A549 (cell line): ENCODE data around the gene B3GNT3. TPM values are rescaled to one million over a fixed set of nuclear protein-coding genes. Genes with fewer than 3 reads are reported as not detected.

Experiments
- ATAC-seq, 2 experiments: fragments of 200-7000 bp in 1 of 2; fragments of >200 bp in 1 of 2; cut with Nextera tagmentation in 1 of 2; cut with Tn5 transposase in 1 of 2; 3 replicates each; pipeline versions ENCODE4 v1.8.0 to v1.9.1; 2018 to 2020; ENCODE audit warnings: mild to moderate bottlenecking in 1 of 2, moderate library complexity in 1 of 2
- CTCF ChIA-PET: fragments of 300-600 bp; sonication (Branson Sonifier 250); formaldehyde crosslinking; extraction: SDS; loops from one replicate; lab custom pipeline; 2021; ENCODE audit warnings: antibody characterized with exemption, inconsistent platforms; lab: Yijun Ruan, JAX
- POLR2A ChIA-PET: fragments of 350-600 bp; formaldehyde crosslinking; extraction: SDS; loops from one replicate; lab custom pipeline; 2021; ENCODE audit warnings: antibody characterized with exemption, inconsistent platforms; lab: Yijun Ruan, JAX
- DNase-seq, 2 experiments: peaks; one replicate each; pipeline versions ENCODE4 v3.0.0 to v3.0.0-alpha.2; 2011 to 2016; ENCODE audit warnings: low read depth in 1 of 2, low spot score in 1 of 2
- FAIRE-seq: peaks from 2 replicates; lab custom pipeline; 2011; peaks lifted over from hg19 to GRCh38; lab: Jason Lieb, UNC
- H3K27ac ChIP-seq, 2 experiments: fragments of >200 bp; sonication (Bioruptor Twin); formaldehyde crosslinking; 3 replicates each; pipeline ENCODE4 v1.5.1; 2016 to 2017
- H3K4me1 ChIP-seq: fragments of >200 bp; sonication (Bioruptor Twin); formaldehyde crosslinking; 3 replicates; pipeline ENCODE4 v1.6.1; 2016
- H3K4me2 ChIP-seq: fragments of >200 bp; sonication (Bioruptor Twin); formaldehyde crosslinking; 3 replicates; pipeline ENCODE4 v1.6.1; 2016
- H3K4me3 ChIP-seq: fragments of >200 bp; sonication (Bioruptor Twin); formaldehyde crosslinking; 3 replicates; pipeline ENCODE4 v1.5.1; 2016
- H3K9me3 ChIP-seq: fragments of >200 bp; sonication (Bioruptor Twin); formaldehyde crosslinking; 3 replicates; pipeline ENCODE4 v1.6.1; 2016
- ATOH8 ChIP-seq: fragments of 250-450 bp; sonication (Bioruptor Pico); IDR thresholded peaks from 2 replicates; pipeline ENCODE4 v1.5.0; 2020; ENCODE audit warnings: low read depth, mild to moderate bottlenecking, moderate library complexity
- BCL3 ChIP-seq: fragments of >200 bp; sonication (Bioruptor Twin); formaldehyde crosslinking; IDR thresholded peaks from 3 replicates; pipeline ENCODE4 v1.6.1; 2016
- BHLHE40 ChIP-seq: IDR thresholded peaks from 2 replicates; pipeline ENCODE4 v1.6.1; 2012; ENCODE audit warnings: low read depth, low read length, inconsistent platforms
- CBX8 ChIP-seq: fragments of 200-600 bp; sonication (generic); IDR thresholded peaks from 2 replicates; pipeline ENCODE4 v1.6.1; 2016
- CHD2 ChIP-seq: fragments of 150-350 bp; IDR thresholded peaks from 2 replicates; pipeline ENCODE4 v1.6.1; 2014; ENCODE audit warnings: low read length; ENCODE audit not compliant: partially characterized antibody
- EHMT2 ChIP-seq: fragments of 200-600 bp; sonication (generic); IDR thresholded peaks from 2 replicates; pipeline ENCODE4 v1.6.1; 2016; ENCODE audit warnings: antibody characterized with exemption, low read depth, mild to moderate bottlenecking, moderate library complexity
- FOSB ChIP-seq: fragments of 250-450 bp; sonication (Bioruptor Pico); IDR thresholded peaks from 2 replicates; pipeline ENCODE4 v1.5.0; 2020; ENCODE audit warnings: mild to moderate bottlenecking, moderate library complexity
- FOXS1 ChIP-seq: fragments of 250-450 bp; sonication (Bioruptor Pico); IDR thresholded peaks from 2 replicates; pipeline ENCODE4 v1.5.0; 2020; ENCODE audit warnings: mild to moderate bottlenecking, moderate library complexity
- HES2 ChIP-seq: fragments of >200 bp; sonication (Bioruptor Twin); formaldehyde crosslinking; IDR thresholded peaks from 2 replicates; pipeline ENCODE4 v1.6.1; 2016
- HMGXB4 ChIP-seq: fragments of 250-450 bp; sonication (Bioruptor Pico); IDR thresholded peaks from 2 replicates; pipeline ENCODE4 v1.5.0; 2021; ENCODE audit warnings: mild to moderate bottlenecking, moderate library complexity, borderline replicate concordance
- HOXA7 ChIP-seq: fragments of 250-450 bp; sonication (Bioruptor Pico); IDR thresholded peaks from 2 replicates; pipeline ENCODE4 v1.5.0; 2020; ENCODE audit warnings: mild to moderate bottlenecking, moderate library complexity
- KDM1A ChIP-seq: fragments of 200-600 bp; sonication (generic); IDR thresholded peaks from 2 replicates; pipeline ENCODE4 v1.6.1; 2016; ENCODE audit warnings: low read depth, mild to moderate bottlenecking
- MAFK ChIP-seq: fragments of 450-650 bp; IDR thresholded peaks from 2 replicates; pipeline ENCODE4 v1.6.1; 2014; ENCODE audit not compliant: partially characterized antibody
- NR3C1 ChIP-seq: fragments of >200 bp; sonication (Bioruptor Twin); formaldehyde crosslinking; IDR thresholded peaks from 3 replicates; pipeline ENCODE4 v1.6.1; 2017
- RARB ChIP-seq: fragments of 250-450 bp; sonication (Bioruptor Pico); IDR thresholded peaks from 2 replicates; pipeline ENCODE4 v1.8.0; 2021; ENCODE audit warnings: mild to moderate bottlenecking, moderate library complexity
- RFX5 ChIP-seq: fragments of 450-650 bp; IDR thresholded peaks from 2 replicates; pipeline ENCODE4 v1.7.1; 2014; ENCODE audit warnings: antibody characterized with exemption, mild to moderate bottlenecking, moderate library complexity
- RNF2 ChIP-seq: fragments of 200-600 bp; sonication (generic); IDR thresholded peaks from 2 replicates; pipeline ENCODE4 v1.6.1; 2016; ENCODE audit warnings: low read depth, mild to moderate bottlenecking, antibody characterized with exemption, moderate library complexity, borderline replicate concordance
- TFCP2L1 ChIP-seq: fragments of 250-450 bp; sonication (Bioruptor Pico); IDR thresholded peaks from 2 replicates; pipeline ENCODE4 v1.5.0; 2021; ENCODE audit warnings: mild to moderate bottlenecking
- TP53 ChIP-seq: fragments of 250-450 bp; sonication (Bioruptor Pico); IDR thresholded peaks from 2 replicates; pipeline ENCODE4 v1.5.0; 2021; ENCODE audit warnings: mild to moderate bottlenecking, moderate library complexity
- USF2 ChIP-seq: fragments of 450-650 bp; IDR thresholded peaks from 2 replicates; pipeline ENCODE4 v1.6.1; 2014; ENCODE audit warnings: antibody characterized with exemption
- WGBS: methylation state at CpG from one replicate; pipeline ENCODE4 v1.1.6; 2017; ENCODE audit errors: missing lambda C conversion rate; 5-methylcytosine and 5-hydroxymethylcytosine counted together
- polyA plus RNA-seq, 4 experiments: library from polyadenylated mRNA; depleted of rRNA in 3 of 4; stranded (reverse); fragments of >200 nt; fragmentation: RNase III in 1 of 4; extraction: RNeasy Plus Mini Kit Qiagen cat#74134 plus additional on column Dnase treatment in 1 of 4; gene quantifications; 2 replicates in 3 of 4; 3 replicates in 1 of 4; pipeline ENCODE4 v1.2.3, GENCODE V29; 2011 to 2017
- TF ChIP-seq, protein P1 (sequence below): fragments of >200 bp; sonication (Bioruptor Twin); formaldehyde crosslinking; IDR thresholded peaks from 3 replicates; pipeline ENCODE4 v1.5.1; 2016
- TF ChIP-seq, protein P2 (sequence below): fragments of 200-600 bp; sonication (generic); IDR thresholded peaks from 2 replicates; pipeline ENCODE4 v1.6.1; 2016; ENCODE audit warnings: antibody characterized with exemption, mild to moderate bottlenecking, moderate library complexity

B3GNT3 gene
- polyA plus RNA-seq, 2 of the 4 experiments (the other 2 are of a cell fraction) = 2.4 to 2.7 TPM

DNA sequence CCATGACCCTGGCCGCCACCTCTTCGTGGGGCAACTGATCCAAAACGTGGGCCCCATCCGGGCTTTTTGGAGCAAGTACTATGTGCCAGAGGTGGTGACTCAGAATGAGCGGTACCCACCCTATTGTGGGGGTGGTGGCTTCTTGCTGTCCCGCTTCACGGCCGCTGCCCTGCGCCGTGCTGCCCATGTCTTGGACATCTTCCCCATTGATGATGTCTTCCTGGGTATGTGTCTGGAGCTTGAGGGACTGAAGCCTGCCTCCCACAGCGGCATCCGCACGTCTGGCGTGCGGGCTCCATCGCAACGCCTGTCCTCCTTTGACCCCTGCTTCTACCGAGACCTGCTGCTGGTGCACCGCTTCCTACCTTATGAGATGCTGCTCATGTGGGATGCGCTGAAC, 16.7 kb downstream of the B3GNT3 start:
- CTCF ChIA-PET = interaction anchor here (2.1 kb wide), 1 partner anchor 28 kb away, joined by 6 read pairs; no protein-coding TSS in a partner anchor
- Histone ChIP-seq H3K4me1 (no peaks in the 10 kb centered on the region), H3K27ac (no peak overlapping the region), H3K4me2 (no peak overlapping the region), H3K9me3 (0 out of 3 replicates have a peak, but pooled peaks cover 2% of the 10 kb centered on the region), H3K4me3 (no peak overlapping the region)
- WGBS = 79% methylated on average over 17 of the region's 20 CpGs
- ATAC-seq (no peak), FAIRE-seq (no peak), DNase-seq (no peak)
- TF ChIP-seq FOXS1 (no peak), FOSB (CRISPR knock-in tag) (no peak), TP53 (no peak)
- TF ChIP-seq, protein P1, sequence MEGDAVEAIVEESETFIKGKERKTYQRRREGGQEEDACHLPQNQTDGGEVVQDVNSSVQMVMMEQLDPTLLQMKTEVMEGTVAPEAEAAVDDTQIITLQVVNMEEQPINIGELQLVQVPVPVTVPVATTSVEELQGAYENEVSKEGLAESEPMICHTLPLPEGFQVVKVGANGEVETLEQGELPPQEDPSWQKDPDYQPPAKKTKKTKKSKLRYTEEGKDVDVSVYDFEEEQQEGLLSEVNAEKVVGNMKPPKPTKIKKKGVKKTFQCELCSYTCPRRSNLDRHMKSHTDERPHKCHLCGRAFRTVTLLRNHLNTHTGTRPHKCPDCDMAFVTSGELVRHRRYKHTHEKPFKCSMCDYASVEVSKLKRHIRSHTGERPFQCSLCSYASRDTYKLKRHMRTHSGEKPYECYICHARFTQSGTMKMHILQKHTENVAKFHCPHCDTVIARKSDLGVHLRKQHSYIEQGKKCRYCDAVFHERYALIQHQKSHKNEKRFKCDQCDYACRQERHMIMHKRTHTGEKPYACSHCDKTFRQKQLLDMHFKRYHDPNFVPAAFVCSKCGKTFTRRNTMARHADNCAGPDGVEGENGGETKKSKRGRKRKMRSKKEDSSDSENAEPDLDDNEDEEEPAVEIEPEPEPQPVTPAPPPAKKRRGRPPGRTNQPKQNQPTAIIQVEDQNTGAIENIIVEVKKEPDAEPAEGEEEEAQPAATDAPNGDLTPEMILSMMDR = no peak
- POLR2A ChIA-PET = no interaction called here

GRCh38 chr19:17812099-17812498, 17.2 kb downstream of the B3GNT3 start:
- DNase-seq (no peak), ATAC-seq (no peak), FAIRE-seq (no peak)
- CTCF ChIA-PET = interaction anchor here (0.7 to 2.1 kb wide), 2 partner anchors 28 to 44 kb away, joined by 3 to 6 read pairs; no protein-coding TSS in a partner anchor
- 0 out of 3 replicates have a peak, but pooled peaks cover 2% of the 10 kb centered on the region for H3K9me3 ChIP-seq
- H3K27ac ChIP-seq = no peak overlapping the region
- 80% methylated on average over 4 of the region's 5 CpGs for WGBS
- POLR2A ChIA-PET = no interaction called here
- no peak for TF ChIP-seq KDM1A
- no peak for TF ChIP-seq USF2
- peak; percentile 2 for TF ChIP-seq MAFK
- no peak for TF ChIP-seq TFCP2L1 (CRISPR knock-in tag)
- no peak for TF ChIP-seq HOXA7 (CRISPR knock-in tag)
- TF ChIP-seq RFX5 = no peak
- no peak for TF ChIP-seq EHMT2
- TF ChIP-seq NR3C1 = no peak
- H3K4me3 ChIP-seq = no peak overlapping the region
- H3K4me2 ChIP-seq = no peak overlapping the region
- no peaks in the 10 kb centered on the region for H3K4me1 ChIP-seq

DNA sequence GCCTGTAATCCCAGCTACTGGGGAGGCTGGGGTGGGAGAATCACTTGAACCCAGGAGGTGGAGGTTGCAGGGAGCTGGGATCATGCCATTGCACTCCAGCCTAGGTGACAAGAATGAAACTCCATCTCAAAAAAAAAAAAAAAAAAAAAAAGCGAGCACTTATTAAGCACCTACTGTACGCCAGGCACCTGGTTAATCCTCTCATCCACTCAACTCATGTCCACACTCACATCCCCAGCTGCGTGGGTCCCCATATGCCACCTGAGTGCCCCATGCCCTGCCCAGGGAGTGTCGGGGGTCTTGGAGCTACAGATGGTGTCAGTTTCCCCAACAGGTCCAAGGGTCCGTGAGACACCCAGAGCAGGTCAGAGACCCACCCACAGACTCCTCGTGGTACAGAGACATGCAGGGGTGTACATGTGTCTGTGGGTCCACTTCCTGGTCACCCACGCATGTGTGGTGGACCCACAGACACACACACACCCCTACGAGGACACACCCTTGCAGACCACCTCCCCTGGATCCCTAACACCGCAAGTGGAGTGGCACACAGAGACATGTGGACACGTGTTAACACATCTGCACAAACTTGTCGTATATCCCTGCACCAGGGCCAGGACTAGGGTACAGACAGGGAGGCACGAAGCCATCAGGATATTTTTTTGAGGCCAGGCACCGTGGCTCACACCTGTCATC, 22.9 kb downstream of the B3GNT3 start:
- no peak overlapping the region for H3K27ac ChIP-seq
- DNase-seq = no peak
- WGBS = 66% methylated on average over 9 of the region's 13 CpGs
- FAIRE-seq = no peak
- ChIA-PET CTCF (no interaction called here), POLR2A (no interaction called here)
- no peak overlapping the region for H3K4me2 ChIP-seq
- no peak; a peak in 1 of 6 replicates for ATAC-seq
- H3K4me3 ChIP-seq = no peak overlapping the region
- 0 out of 3 replicates have a peak, but pooled peaks cover 2% of the 10 kb centered on the region for H3K9me3 ChIP-seq
- no peaks in the 10 kb centered on the region for H3K4me1 ChIP-seq
- TF ChIP-seq CBX8 (no peak), CHD2 (no peak), BCL3 (no peak), RNF2 (no peak), ATOH8 (CRISPR knock-in tag) (no peak), HOXA7 (CRISPR knock-in tag) (no peak), HMGXB4 (CRISPR knock-in tag) (no peak), RARB (CRISPR knock-in tag) (no peak), BHLHE40 (no peak), EHMT2 (no peak), MAFK (no peak), HES2 (no peak)
- TF ChIP-seq, protein P2, sequence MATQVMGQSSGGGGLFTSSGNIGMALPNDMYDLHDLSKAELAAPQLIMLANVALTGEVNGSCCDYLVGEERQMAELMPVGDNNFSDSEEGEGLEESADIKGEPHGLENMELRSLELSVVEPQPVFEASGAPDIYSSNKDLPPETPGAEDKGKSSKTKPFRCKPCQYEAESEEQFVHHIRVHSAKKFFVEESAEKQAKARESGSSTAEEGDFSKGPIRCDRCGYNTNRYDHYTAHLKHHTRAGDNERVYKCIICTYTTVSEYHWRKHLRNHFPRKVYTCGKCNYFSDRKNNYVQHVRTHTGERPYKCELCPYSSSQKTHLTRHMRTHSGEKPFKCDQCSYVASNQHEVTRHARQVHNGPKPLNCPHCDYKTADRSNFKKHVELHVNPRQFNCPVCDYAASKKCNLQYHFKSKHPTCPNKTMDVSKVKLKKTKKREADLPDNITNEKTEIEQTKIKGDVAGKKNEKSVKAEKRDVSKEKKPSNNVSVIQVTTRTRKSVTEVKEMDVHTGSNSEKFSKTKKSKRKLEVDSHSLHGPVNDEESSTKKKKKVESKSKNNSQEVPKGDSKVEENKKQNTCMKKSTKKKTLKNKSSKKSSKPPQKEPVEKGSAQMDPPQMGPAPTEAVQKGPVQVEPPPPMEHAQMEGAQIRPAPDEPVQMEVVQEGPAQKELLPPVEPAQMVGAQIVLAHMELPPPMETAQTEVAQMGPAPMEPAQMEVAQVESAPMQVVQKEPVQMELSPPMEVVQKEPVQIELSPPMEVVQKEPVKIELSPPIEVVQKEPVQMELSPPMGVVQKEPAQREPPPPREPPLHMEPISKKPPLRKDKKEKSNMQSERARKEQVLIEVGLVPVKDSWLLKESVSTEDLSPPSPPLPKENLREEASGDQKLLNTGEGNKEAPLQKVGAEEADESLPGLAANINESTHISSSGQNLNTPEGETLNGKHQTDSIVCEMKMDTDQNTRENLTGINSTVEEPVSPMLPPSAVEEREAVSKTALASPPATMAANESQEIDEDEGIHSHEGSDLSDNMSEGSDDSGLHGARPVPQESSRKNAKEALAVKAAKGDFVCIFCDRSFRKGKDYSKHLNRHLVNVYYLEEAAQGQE = no peak
